HepG2 (cell line): ENCODE data around the gene RSPRY1. TPM values are rescaled to one million over a fixed set of nuclear protein-coding genes. Genes with fewer than 3 reads are reported as not detected.

Source experiments
- ATAC-seq: fragments of 200-7000 bp; cut with Tn5 transposase; 3 replicates; pipeline ENCODE4 v1.9.1; 2020; ENCODE audit warnings: mild to moderate bottlenecking, moderate library complexity
- BruUV-seq: library from RNA; stranded (reverse); fragments of 400-500 nt; replicated peaks from 2 replicates; lab custom pipeline; 2021; lab: Mats Ljungman, UMichigan
- CTCF ChIA-PET: fragments of 300-600 bp; formaldehyde crosslinking; extraction: SDS; loops from one replicate; lab custom pipeline; 2021; ENCODE audit warnings: low total read pairs, inconsistent platforms, low intra/inter-chr PET ratio; lab: Yijun Ruan, JAX
- POLR2A ChIA-PET: fragments of 350-600 bp; sonication (Branson Sonifier 250); formaldehyde crosslinking; loops from one replicate; lab custom pipeline; 2020; ENCODE audit warnings: antibody characterized with exemption, inconsistent platforms; lab: Yijun Ruan, JAX
- DNase-seq: peaks from one replicate; pipeline ENCODE4 v3.0.0-alpha.2; 2015; ENCODE audit warnings: low spot score
- FAIRE-seq: peaks from 3 replicates; lab custom pipeline; 2011; peaks lifted over from hg19 to GRCh38; lab: Jason Lieb, UNC
- H2AFZ ChIP-seq: one replicate; pipeline ENCODE4 v1.6.1; 2011; ENCODE audit warnings: low read length, inconsistent platforms
- H3K27ac ChIP-seq: fragments of 300-600 bp; 3 replicates; pipeline ENCODE4 v1.8.0; 2011; ENCODE audit warnings: mixed run types, mild to moderate bottlenecking, mixed read lengths, low read length, inconsistent platforms; ENCODE audit not compliant: insufficient read depth; ENCODE audit errors: extremely low read length
- H3K27me3 ChIP-seq, 2 experiments: fragments of 200-600 bp in 1 of 2; 2 replicates in 1 of 2; 3 replicates in 1 of 2; pipeline versions ENCODE4 v1.6.0 to v1.8.0; 2011; ENCODE audit warnings: low read length in 2 of 2, mild to moderate bottlenecking in 2 of 2, moderate library complexity in 2 of 2, inconsistent platforms in 1 of 2; ENCODE audit not compliant: insufficient read depth in 2 of 2, control insufficient read depth in 1 of 2
- H3K36me3 ChIP-seq, 2 experiments: fragments of 200-600 bp in 1 of 2; replicated peaks in 1 of 2; 2 replicates in 1 of 2; 3 replicates in 1 of 2; pipeline versions ENCODE4 v1.5.1 to v1.8.0; 2011; ENCODE audit warnings: low read length in 2 of 2, inconsistent platforms in 1 of 2; ENCODE audit not compliant: insufficient read depth in 2 of 2, control insufficient read depth in 1 of 2
- H3K4me1 ChIP-seq: 2 replicates; pipeline ENCODE4 v1.5.1; 2012; ENCODE audit warnings: low read length, inconsistent platforms; ENCODE audit not compliant: insufficient read depth
- H3K4me2 ChIP-seq: 2 replicates; pipeline ENCODE4 v1.6.0; 2011; ENCODE audit warnings: low read depth, low read length, inconsistent platforms
- H3K4me3 ChIP-seq, 3 experiments: fragments of 200-600 bp in 1 of 3; sonication (generic), shearing (Covaris generic) in 1 of 3; replicated peaks in 1 of 3; 2 replicates each; pipeline ENCODE4 v1.5.1; 2011 to 2016; ENCODE audit warnings: low read length in 3 of 3, inconsistent platforms in 2 of 3, low read depth in 2 of 3, mild to moderate bottlenecking in 2 of 3, control low read depth in 1 of 3, mixed read lengths in 1 of 3; ENCODE audit not compliant: insufficient read depth in 1 of 3
- H3K79me2 ChIP-seq: one replicate; pipeline ENCODE4 v1.6.1; 2011; ENCODE audit warnings: low read length, inconsistent platforms; ENCODE audit not compliant: insufficient read depth
- H3K9ac ChIP-seq: 2 replicates; pipeline ENCODE4 v1.6.0; 2011; ENCODE audit warnings: mild to moderate bottlenecking, low read depth, low read length, inconsistent platforms; ENCODE audit not compliant: insufficient read depth
- H3K9me3 ChIP-seq: 2 replicates; pipeline ENCODE4 v1.5.1; 2012; ENCODE audit warnings: mild to moderate bottlenecking, low read length
- H4K20me1 ChIP-seq: 2 replicates; pipeline ENCODE4 v1.6.0; 2011; ENCODE audit warnings: inconsistent platforms, mild to moderate bottlenecking, low read length, moderate library complexity; ENCODE audit not compliant: insufficient read depth
- CC2D1A ChIP-seq: sonication (generic); formaldehyde crosslinking; IDR thresholded peaks from 2 replicates; pipeline ENCODE4 v1.8.1; 2023; ENCODE audit warnings: mild to moderate bottlenecking, missing genetic modification reagents
- REXO4 ChIP-seq: sonication (generic); formaldehyde crosslinking; IDR thresholded peaks from 2 replicates; pipeline ENCODE4 v1.8.0; 2022; ENCODE audit warnings: missing genetic modification reagents, mild to moderate bottlenecking, borderline replicate concordance
- U2AF1 ChIP-seq: fragments of 200-400 bp; formaldehyde crosslinking; optimal IDR thresholded peaks from 2 replicates; pipeline ENCODE3; 2017; ENCODE audit warnings: mild to moderate bottlenecking, low read depth, low read length
- ZBTB3 ChIP-seq: sonication (generic); formaldehyde crosslinking; IDR thresholded peaks from 2 replicates; pipeline ENCODE4 v1.4.0; 2020; ENCODE audit warnings: low read depth, mild to moderate bottlenecking, moderate library complexity, missing genetic modification reagents, borderline replicate concordance
- ZNF3 ChIP-seq: IDR thresholded peaks from 2 replicates; pipeline ENCODE4 v1.7.0; 2017; ENCODE audit warnings: inconsistent platforms
- ZNF564 ChIP-seq: sonication (generic); formaldehyde crosslinking; IDR thresholded peaks from 2 replicates; pipeline ENCODE4 v1.8.1; 2023; ENCODE audit warnings: mild to moderate bottlenecking, missing genetic modification reagents
- ZNF737 ChIP-seq: sonication (generic); formaldehyde crosslinking; IDR thresholded peaks from 2 replicates; pipeline ENCODE4 v1.5.0; 2020; ENCODE audit warnings: missing genetic modification reagents, mild to moderate bottlenecking, borderline replicate concordance
- ZNF772 ChIP-seq: sonication (generic); formaldehyde crosslinking; IDR thresholded peaks from 2 replicates; pipeline ENCODE4 v1.5.0; 2020; ENCODE audit warnings: mild to moderate bottlenecking, missing genetic modification reagents
- in situ Hi-C: cut with HindIII; loops from 2 replicates; pipeline ENCODE4 v1.10.0; 2017; ENCODE audit warnings: low pct_unique_long_range_greater_than_20kb; ENCODE audit not compliant: extremely low pct_ligation_motif_present
- intact Hi-C: fragments of 100-400 bp; cut with micrococcal nuclease; formaldehyde crosslinking; loops from one replicate; pipeline ENCODE4 v1.10.0; 2022; ENCODE audit not compliant: unreplicated experiment
- polyA plus RNA-seq, 8 experiments: library from polyadenylated mRNA; depleted of rRNA in 3 of 8; stranded (reverse) in 7 of 8; unstranded in 1 of 8; fragments of >200 nt; fragmentation: Illumina TruSeq in 4 of 8; extraction: Trizol in 4 of 8; gene quantifications; 2 replicates each; pipeline versions ENCODE4 v1.2.1 to v1.2.3, GENCODE V29; 2011 to 2016; ENCODE audit warnings: low read depth in 4 of 8, missing spikeins in 1 of 8, mixed read lengths in 1 of 8; ENCODE audit not compliant: insufficient read depth in 1 of 8
- total RNA-seq, 5 experiments: library from RNA; depleted of rRNA; stranded (reverse); fragments of >200 nt; fragmentation: Illumina TruSeq; extraction: Trizol; gene quantifications; 2 replicates each; pipeline ENCODE4 v1.2.3, GENCODE V29; 2016; ENCODE audit warnings: low read depth in 1 of 5
- TF ChIP-seq, protein P1 (sequence below): sonication (generic); formaldehyde crosslinking; IDR thresholded peaks from 2 replicates; pipeline ENCODE4 v1.4.0; 2020; ENCODE audit warnings: missing genetic modification reagents
- TF ChIP-seq, protein P2 (sequence below): sonication (generic); formaldehyde crosslinking; IDR thresholded peaks from 2 replicates; pipeline ENCODE4 v1.4.0; 2020; ENCODE audit warnings: missing genetic modification reagents, borderline replicate concordance
- TF ChIP-seq, protein P3 (sequence below), 2 experiments: sonication (generic) in 1 of 2; formaldehyde crosslinking in 1 of 2; IDR thresholded peaks; 2 replicates each; pipeline versions ENCODE4 v1.4.0 to v1.6.1; 2016 to 2020; ENCODE audit warnings: borderline replicate concordance in 1 of 2, low read depth in 1 of 2, mild to moderate bottlenecking in 1 of 2, missing genetic modification reagents in 1 of 2
- TF ChIP-seq, protein P4 (sequence below): sonication (generic); formaldehyde crosslinking; IDR thresholded peaks from 2 replicates; pipeline ENCODE4 v1.8.0; 2022; ENCODE audit warnings: mild to moderate bottlenecking, missing genetic modification reagents; ENCODE audit not compliant: insufficient replicate concordance

RSPRY1 gene
- total and polyA plus RNA-seq, 2 of the 13 experiments (the other 11 are each of a cell fraction or from before 2014, with no cell fraction given): 53.4 to 61.0 TPM

DNA sequence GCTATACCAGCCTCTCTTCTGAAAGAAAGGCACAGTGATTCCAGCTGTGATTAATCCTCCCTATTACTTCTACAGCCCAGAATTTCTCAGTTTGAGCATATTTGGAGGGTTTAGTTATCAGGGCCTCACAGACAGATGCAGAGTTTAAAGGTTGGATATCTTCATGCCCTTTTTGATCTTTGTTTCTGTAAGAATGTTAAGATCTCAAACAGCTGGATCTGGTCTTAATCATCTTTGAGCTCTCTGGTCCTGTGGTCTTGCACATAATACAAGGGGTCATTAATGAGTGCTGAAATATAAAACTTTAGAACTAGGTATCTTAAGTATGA lies 49.9 kb downstream of the RSPRY1 start:
- no peak overlapping the region for H3K27ac ChIP-seq
- no peaks in the 10 kb centered on the region for H3K9me3 ChIP-seq
- H3K27me3 ChIP-seq: no peaks in the 10 kb centered on the region
- H3K4me1 ChIP-seq: peaks cover 3% of the 10 kb centered on the region
- no peak for FAIRE-seq
- H2AFZ ChIP-seq: no peak overlapping the region
- H3K79me2 ChIP-seq: no peaks in the 10 kb centered on the region
- no peaks in the 10 kb centered on the region for H4K20me1 ChIP-seq
- H3K4me3 ChIP-seq: no peak overlapping the region
- POLR2A ChIA-PET: no interaction called here
- CTCF ChIA-PET: no interaction called here
- ATAC-seq: no peak
- in situ Hi-C loops: no loop called here
- peaks cover 38 to 71% of the 10 kb centered on the region in 2 experiments for H3K36me3 ChIP-seq
- no peak overlapping the region for H3K9ac ChIP-seq
- no TSS peak for BruUV-seq
- DNase-seq: no peak
- intact Hi-C loops: no loop called here
- H3K4me2 ChIP-seq: no peak overlapping the region
- TF ChIP-seq ZNF737 (CRISPR knock-in tag): no peak
- TF ChIP-seq U2AF1: no peak
- TF ChIP-seq, protein P1, sequence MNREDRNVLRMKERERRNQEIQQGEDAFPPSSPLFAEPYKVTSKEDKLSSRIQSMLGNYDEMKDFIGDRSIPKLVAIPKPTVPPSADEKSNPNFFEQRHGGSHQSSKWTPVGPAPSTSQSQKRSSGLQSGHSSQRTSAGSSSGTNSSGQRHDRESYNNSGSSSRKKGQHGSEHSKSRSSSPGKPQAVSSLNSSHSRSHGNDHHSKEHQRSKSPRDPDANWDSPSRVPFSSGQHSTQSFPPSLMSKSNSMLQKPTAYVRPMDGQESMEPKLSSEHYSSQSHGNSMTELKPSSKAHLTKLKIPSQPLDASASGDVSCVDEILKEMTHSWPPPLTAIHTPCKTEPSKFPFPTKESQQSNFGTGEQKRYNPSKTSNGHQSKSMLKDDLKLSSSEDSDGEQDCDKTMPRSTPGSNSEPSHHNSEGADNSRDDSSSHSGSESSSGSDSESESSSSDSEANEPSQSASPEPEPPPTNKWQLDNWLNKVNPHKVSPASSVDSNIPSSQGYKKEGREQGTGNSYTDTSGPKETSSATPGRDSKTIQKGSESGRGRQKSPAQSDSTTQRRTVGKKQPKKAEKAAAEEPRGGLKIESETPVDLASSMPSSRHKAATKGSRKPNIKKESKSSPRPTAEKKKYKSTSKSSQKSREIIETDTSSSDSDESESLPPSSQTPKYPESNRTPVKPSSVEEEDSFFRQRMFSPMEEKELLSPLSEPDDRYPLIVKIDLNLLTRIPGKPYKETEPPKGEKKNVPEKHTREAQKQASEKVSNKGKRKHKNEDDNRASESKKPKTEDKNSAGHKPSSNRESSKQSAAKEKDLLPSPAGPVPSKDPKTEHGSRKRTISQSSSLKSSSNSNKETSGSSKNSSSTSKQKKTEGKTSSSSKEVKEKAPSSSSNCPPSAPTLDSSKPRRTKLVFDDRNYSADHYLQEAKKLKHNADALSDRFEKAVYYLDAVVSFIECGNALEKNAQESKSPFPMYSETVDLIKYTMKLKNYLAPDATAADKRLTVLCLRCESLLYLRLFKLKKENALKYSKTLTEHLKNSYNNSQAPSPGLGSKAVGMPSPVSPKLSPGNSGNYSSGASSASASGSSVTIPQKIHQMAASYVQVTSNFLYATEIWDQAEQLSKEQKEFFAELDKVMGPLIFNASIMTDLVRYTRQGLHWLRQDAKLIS (CRISPR knock-in tag): no peak
- TF ChIP-seq, protein P2, sequence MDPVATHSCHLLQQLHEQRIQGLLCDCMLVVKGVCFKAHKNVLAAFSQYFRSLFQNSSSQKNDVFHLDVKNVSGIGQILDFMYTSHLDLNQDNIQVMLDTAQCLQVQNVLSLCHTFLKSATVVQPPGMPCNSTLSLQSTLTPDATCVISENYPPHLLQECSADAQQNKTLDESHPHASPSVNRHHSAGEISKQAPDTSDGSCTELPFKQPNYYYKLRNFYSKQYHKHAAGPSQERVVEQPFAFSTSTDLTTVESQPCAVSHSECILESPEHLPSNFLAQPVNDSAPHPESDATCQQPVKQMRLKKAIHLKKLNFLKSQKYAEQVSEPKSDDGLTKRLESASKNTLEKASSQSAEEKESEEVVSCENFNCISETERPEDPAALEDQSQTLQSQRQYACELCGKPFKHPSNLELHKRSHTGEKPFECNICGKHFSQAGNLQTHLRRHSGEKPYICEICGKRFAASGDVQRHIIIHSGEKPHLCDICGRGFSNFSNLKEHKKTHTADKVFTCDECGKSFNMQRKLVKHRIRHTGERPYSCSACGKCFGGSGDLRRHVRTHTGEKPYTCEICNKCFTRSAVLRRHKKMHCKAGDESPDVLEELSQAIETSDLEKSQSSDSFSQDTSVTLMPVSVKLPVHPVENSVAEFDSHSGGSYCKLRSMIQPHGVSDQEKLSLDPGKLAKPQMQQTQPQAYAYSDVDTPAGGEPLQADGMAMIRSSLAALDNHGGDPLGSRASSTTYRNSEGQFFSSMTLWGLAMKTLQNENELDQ: no peak
- no peak for TF ChIP-seq ZNF564 (CRISPR knock-in tag)
- TF ChIP-seq CC2D1A (CRISPR knock-in tag): no peak
- TF ChIP-seq, protein P3, sequence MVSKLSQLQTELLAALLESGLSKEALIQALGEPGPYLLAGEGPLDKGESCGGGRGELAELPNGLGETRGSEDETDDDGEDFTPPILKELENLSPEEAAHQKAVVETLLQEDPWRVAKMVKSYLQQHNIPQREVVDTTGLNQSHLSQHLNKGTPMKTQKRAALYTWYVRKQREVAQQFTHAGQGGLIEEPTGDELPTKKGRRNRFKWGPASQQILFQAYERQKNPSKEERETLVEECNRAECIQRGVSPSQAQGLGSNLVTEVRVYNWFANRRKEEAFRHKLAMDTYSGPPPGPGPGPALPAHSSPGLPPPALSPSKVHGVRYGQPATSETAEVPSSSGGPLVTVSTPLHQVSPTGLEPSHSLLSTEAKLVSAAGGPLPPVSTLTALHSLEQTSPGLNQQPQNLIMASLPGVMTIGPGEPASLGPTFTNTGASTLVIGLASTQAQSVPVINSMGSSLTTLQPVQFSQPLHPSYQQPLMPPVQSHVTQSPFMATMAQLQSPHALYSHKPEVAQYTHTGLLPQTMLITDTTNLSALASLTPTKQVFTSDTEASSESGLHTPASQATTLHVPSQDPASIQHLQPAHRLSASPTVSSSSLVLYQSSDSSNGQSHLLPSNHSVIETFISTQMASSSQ (IDR thresholded peaks at IDR 0.05; ENCODE audit: low read depth): no peak
- TF ChIP-seq, protein P3 (CRISPR knock-in tag; IDR thresholded peaks at IDR 0.05; ENCODE audit: borderline replicate concordance): no peak
- TF ChIP-seq ZNF772 (CRISPR knock-in tag): no peak
- TF ChIP-seq ZBTB3 (CRISPR knock-in tag): no peak
- TF ChIP-seq REXO4: no peak
- TF ChIP-seq ZNF3 (CRISPR knock-in tag): no peak
- TF ChIP-seq, protein P4, sequence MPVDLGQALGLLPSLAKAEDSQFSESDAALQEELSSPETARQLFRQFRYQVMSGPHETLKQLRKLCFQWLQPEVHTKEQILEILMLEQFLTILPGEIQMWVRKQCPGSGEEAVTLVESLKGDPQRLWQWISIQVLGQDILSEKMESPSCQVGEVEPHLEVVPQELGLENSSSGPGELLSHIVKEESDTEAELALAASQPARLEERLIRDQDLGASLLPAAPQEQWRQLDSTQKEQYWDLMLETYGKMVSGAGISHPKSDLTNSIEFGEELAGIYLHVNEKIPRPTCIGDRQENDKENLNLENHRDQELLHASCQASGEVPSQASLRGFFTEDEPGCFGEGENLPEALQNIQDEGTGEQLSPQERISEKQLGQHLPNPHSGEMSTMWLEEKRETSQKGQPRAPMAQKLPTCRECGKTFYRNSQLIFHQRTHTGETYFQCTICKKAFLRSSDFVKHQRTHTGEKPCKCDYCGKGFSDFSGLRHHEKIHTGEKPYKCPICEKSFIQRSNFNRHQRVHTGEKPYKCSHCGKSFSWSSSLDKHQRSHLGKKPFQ (CRISPR knock-in tag): no peak
